Measurements from ENCODE around the gene SART1.

Gene SART1

GRCh38 chr11:65921876-65922275, 39.7 kb upstream of the SART1 start:
- no peak for DNase-seq (ENCODE audit: low read depth)
- no peak for TF ChIP-seq CTCF (IDR thresholded peaks at IDR 0.05; ENCODE audit: low read length, missing control alignments)
- H3K4me3 ChIP-seq (replicated peaks; ENCODE audit: low read depth, low read length), result no peak overlapping the region

DNA sequence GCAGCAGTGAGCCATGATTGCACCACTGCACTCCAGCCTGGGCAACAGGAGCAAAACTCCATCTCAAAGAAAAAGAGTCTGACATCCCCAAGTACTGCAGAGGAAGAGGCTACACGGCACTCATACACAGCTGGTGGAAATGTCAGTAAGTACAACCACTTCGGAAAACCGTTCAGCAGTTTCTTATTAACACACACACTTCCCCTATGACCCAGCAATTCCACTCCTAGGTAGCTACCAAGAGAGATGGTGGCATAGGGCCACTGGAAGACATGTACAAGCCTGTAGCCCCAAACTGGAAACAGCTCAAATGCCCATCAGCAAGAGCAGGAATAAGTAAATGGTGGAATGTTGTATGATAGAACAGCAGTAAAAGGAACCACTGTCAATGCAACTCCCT, 39.0 kb upstream of the SART1 start:
- no peak for DNase-seq (ENCODE audit: low read depth)
- no peak for TF ChIP-seq CTCF (IDR thresholded peaks at IDR 0.05; ENCODE audit: low read length, missing control alignments)
- no peak overlapping the region for H3K4me3 ChIP-seq (replicated peaks; ENCODE audit: low read depth, low read length)

- no peak for DNase-seq (ENCODE audit: low read depth)
- TF ChIP-seq CTCF (IDR thresholded peaks at IDR 0.05; ENCODE audit: low read length, missing control alignments), result no peak
- H3K4me3 ChIP-seq (replicated peaks; ENCODE audit: low read depth, low read length), result no peak overlapping the region
Observed at GRCh38 chr11:65925397-65925796, 36.1 kb upstream of the SART1 start.

DNA sequence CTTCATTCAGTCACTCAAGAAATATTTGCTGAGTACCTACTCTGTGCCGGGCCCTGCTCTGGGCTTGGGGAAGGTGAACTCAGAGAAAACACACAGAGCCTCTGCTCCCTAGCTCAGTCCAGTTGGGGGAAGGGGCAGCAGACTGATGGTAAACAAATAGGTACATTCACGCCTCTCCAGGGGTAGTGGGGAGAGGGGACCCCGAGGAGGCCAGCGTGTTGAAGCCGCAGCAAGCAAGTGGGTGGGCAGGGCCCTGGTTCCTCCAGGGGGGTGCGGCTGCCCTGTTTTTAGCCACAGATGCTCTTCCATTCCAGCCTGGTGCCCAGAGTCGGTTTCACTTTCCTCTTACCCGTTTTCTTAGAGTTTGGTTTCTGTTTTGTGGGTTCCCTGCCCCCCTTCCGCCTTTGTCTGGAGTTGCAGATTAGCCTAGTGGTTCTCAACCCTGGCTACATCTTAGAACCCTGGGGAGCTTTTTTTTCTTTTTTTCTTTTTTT, 33.6 kb upstream of the SART1 start:
- TF ChIP-seq CTCF (IDR thresholded peaks at IDR 0.05; ENCODE audit: low read length, missing control alignments), result no peak
- no peak overlapping the region for H3K4me3 ChIP-seq (replicated peaks; ENCODE audit: low read depth, low read length)
- no peak for DNase-seq (ENCODE audit: low read depth)

DNA sequence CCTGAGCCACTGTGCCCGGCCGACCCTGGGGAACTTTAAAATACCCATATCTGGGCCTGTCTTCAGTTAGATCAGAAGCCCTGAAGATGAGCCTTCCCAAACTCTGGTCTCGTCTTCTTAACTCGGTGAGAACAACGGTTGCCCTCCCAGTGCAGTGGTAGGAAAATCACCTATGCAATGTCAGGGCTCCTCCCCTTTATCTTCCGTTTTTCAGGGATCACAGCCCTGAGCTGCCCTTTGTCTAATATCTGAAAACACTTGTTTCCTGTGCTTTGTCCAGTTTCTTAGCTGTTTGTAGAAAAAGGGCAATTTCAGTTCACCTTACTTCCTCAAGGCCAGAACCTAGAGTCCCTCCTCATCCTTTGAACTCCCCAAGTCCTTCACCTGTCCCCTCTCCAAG, 32.9 kb upstream of the SART1 start:
- no peak overlapping the region for H3K4me3 ChIP-seq (replicated peaks; ENCODE audit: low read depth, low read length)
- no peak for TF ChIP-seq CTCF (IDR thresholded peaks at IDR 0.05; ENCODE audit: low read length, missing control alignments)
- no peak for DNase-seq (ENCODE audit: low read depth)

DNA sequence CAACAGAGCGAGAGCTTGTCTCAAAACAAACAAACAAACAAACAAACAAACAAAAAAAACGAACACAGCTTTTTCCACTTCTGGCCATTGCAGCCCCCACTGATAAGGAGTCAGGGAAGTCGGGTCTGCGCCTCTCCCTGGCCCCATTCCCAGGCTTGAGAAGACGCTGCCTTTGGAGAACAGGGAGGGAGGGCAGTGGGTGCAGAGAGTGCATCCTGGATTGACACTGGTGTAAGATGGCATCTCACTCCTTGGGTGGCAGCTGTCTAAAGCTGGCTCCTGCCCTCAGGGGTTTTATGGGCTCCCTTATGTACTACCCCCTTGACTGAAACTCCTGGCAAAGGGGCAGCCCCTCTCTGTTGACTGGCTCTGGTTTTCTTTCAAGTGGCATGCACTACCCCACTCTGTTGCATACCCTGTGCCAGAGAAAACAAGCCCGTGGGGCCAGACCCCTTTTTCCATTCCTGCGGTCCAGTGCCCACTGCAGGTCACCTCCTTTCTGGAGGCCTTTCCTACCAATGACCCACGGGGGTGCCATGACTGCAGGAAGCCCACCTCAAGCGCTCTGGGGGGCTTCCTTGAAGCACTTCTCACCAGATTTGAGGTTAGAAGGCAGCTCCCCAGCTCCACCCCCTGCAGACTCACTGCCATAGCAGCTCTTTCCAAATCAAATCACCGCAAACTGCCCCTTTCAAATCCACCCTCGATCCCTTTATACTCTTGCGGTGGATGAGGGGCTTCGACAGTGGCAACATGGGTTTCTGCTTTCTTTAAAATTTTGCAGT, 29.6 kb upstream of the SART1 start:
- DNase-seq (ENCODE audit: low read depth), result no peak
- peak; percentile 3 for TF ChIP-seq CTCF (IDR thresholded peaks at IDR 0.05; ENCODE audit: low read length, missing control alignments)
- no peak overlapping the region for H3K4me3 ChIP-seq (replicated peaks; ENCODE audit: low read depth, low read length)

- H3K4me3 ChIP-seq (replicated peaks; ENCODE audit: low read depth, low read length), result no peak overlapping the region
- DNase-seq (ENCODE audit: low read depth), result peak; percentile 22
- no peak for TF ChIP-seq CTCF (IDR thresholded peaks at IDR 0.05; ENCODE audit: low read length, missing control alignments)
Observed at GRCh38 chr11:65932558-65932919, 29.0 kb upstream of the SART1 start.
